Psoas muscle (tissue), 8 donors: ENCODE measurements around the gene LRRC8B. TPM values are rescaled to one million over a fixed set of nuclear protein-coding genes. Genes with fewer than 3 reads are reported as not detected.

Experiments
- ATAC-seq, 4 donors: fragments of 200-7000 bp; cut with Tn5 transposase; one replicate each; pipeline ENCODE4 v1.9.1; 2020; ENCODE audit warnings: moderate library complexity in 3 of 4, mild to moderate bottlenecking in 2 of 4
- DNase-seq, 2 donors: peaks; one replicate each; pipeline ENCODE4 v3.0.0-alpha.2; 2020
- H3K27ac ChIP-seq: fragments of 200-600 bp; one replicate; pipeline ENCODE4 v1.8.0; 2022
- H3K27me3 ChIP-seq, 3 donors: fragments of 200-600 bp in 1 of 3; one replicate each; pipeline versions ENCODE4 v1.6.1 to v1.8.0; 2013 to 2022; ENCODE audit warnings: low read length in 2 of 3, mild to moderate bottlenecking in 2 of 3, moderate library complexity in 1 of 3; ENCODE audit not compliant: insufficient read depth in 3 of 3
- H3K36me3 ChIP-seq, 2 donors: fragments of 200-600 bp in 1 of 2; one replicate each; pipeline versions ENCODE4 v1.6.1 to v1.8.0; 2013 to 2022; ENCODE audit warnings: low read depth in 1 of 2, mild to moderate bottlenecking in 1 of 2, moderate library complexity in 1 of 2; ENCODE audit not compliant: insufficient read depth in 1 of 2
- H3K4me1 ChIP-seq: fragments of 200-600 bp; one replicate; pipeline ENCODE4 v1.8.0; 2022
- H3K4me3 ChIP-seq: fragments of 200-600 bp; one replicate; pipeline ENCODE4 v1.8.0; 2022; ENCODE audit warnings: mild to moderate bottlenecking
- H3K9me3 ChIP-seq: fragments of 200-600 bp; one replicate; pipeline ENCODE4 v1.8.0; 2022
- WGBS, 3 donors: extraction: QIAGEN DNeasy Blood & Tissue Kit; methylation state at CpG; one replicate each; pipeline versions ENCODE4 v1.1.6 to v1.1.7; 2013; 5-methylcytosine and 5-hydroxymethylcytosine counted together
- intact Hi-C, 2 donors: fragments of 100-400 bp; cut with DNase I; formaldehyde crosslinking; loops; one replicate each; pipeline versions ENCODE4 v1.11.0 to v1.14.2; 2022
- polyA plus RNA-seq, 3 donors: library from polyadenylated mRNA; stranded (reverse); fragments of 200-250 nt; gene quantifications; one replicate each; pipeline ENCODE4 v1.2.3, GENCODE V29; 2013
- total RNA-seq, 4 donors: library from RNA; stranded (reverse); fragmentation: NEBNext Ultra II Directional in 2 of 4; extraction: Animal tissue kit (Norgen Biotek cat#: 25700) in 2 of 4; gene quantifications; one replicate each; pipeline versions ENCODE4 v1.2.1 to v1.2.4, GENCODE V29; 2021 to 2023
- TF ChIP-seq, protein P1 (sequence below): fragments of 200-600 bp; IDR thresholded peaks from one replicate; pipeline ENCODE4 v1.8.0; 2022; ENCODE audit warnings: antibody characterized with exemption
- donor health status: healthy with polysubstance abuse.
- donor health status: DM: no; HTN: no; CAD: no; lungs with moderate emphysema.
- donor health status: Bipolar disorder and iron deficiency.
- donor health status: healthy.
- donor health status: DM: yes; HTN: yes; CAD: no.
- donor health status: DM: no; HTN: no; CAD: no.
- donor health status: DM: no; HTN: no; CAD: no.
- donor health status: DM: yes; HTN: yes; CAD: no.

Gene LRRC8B
- total and polyA plus RNA-seq, 7 donors, result 2.7 to 21.6 (median 10.3) TPM

GRCh38 chr1:89578946-89579684, 54.5 kb downstream of the LRRC8B start:
- TF ChIP-seq, protein P1, sequence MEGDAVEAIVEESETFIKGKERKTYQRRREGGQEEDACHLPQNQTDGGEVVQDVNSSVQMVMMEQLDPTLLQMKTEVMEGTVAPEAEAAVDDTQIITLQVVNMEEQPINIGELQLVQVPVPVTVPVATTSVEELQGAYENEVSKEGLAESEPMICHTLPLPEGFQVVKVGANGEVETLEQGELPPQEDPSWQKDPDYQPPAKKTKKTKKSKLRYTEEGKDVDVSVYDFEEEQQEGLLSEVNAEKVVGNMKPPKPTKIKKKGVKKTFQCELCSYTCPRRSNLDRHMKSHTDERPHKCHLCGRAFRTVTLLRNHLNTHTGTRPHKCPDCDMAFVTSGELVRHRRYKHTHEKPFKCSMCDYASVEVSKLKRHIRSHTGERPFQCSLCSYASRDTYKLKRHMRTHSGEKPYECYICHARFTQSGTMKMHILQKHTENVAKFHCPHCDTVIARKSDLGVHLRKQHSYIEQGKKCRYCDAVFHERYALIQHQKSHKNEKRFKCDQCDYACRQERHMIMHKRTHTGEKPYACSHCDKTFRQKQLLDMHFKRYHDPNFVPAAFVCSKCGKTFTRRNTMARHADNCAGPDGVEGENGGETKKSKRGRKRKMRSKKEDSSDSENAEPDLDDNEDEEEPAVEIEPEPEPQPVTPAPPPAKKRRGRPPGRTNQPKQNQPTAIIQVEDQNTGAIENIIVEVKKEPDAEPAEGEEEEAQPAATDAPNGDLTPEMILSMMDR, result no peak
- no peaks in the 10 kb centered on the region for H3K27me3 ChIP-seq
- peaks cover 3 to 64% of the 10 kb centered on the region in 2 donors for H3K36me3 ChIP-seq
- H3K27ac ChIP-seq, result no peak overlapping the region
- intact Hi-C loops, result loop anchor here in 1 of 2 donors (10.0 kb wide), 1 partner anchor 54 kb away; the partner anchor contains the start of gene LRRC8B
- no peak for ATAC-seq
- H3K9me3 ChIP-seq, result no peaks in the 10 kb centered on the region
- H3K4me3 ChIP-seq, result no peak overlapping the region
- no peaks in the 10 kb centered on the region for H3K4me1 ChIP-seq
- 88 to 95% (median 92%) methylated on average over 2 of the region's 2 CpGs for WGBS, 3 donors
- DNase-seq, result no peak

DNA sequence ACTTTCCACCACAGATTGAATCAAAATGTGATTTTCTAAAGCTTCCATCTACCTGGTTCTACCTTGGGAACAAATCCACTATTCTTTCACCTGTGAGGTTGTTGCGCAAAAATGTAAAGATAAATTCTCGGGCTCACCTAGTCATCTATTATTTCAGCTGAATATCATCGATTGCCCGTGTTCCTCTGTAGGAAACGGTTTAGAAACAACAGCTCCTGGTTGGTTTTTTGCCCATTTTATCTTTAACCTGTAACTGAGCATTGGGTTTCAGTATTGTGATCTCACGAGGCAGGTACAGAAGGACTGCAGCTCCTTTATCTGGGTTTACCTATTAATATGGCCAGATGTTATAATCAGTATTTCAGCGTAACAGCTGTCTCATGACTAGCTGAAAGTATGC, 55.4 kb downstream of the LRRC8B start:
- ATAC-seq (no peak), DNase-seq (no peak)
- H3K27me3 ChIP-seq, result no peaks in the 10 kb centered on the region
- no peak overlapping the region for H3K27ac ChIP-seq
- H3K4me1 ChIP-seq, result no peaks in the 10 kb centered on the region
- intact Hi-C loops, result no loop called here
- no peaks in the 10 kb centered on the region for H3K9me3 ChIP-seq
- TF ChIP-seq, protein P1, result no peak
- H3K36me3 ChIP-seq, result peaks cover 2 to 67% of the 10 kb centered on the region in 2 donors
- WGBS, 3 donors, result 95 to 97% (median 97%) methylated on average over 7 of the region's 7 CpGs
- H3K4me3 ChIP-seq, result no peak overlapping the region

- DNase-seq, result no peak
- Histone ChIP-seq H3K4me3 (no peak overlapping the region), H3K27me3 (no peaks in the 10 kb centered on the region), H3K27ac (no peak overlapping the region), H3K9me3 (no peaks in the 10 kb centered on the region), H3K4me1 (no peaks in the 10 kb centered on the region), H3K36me3 (peaks cover 0 to 78% of the 10 kb centered on the region in 2 donors)
- ATAC-seq, result peak in 2 of 4 donors; percentile 43 to 47
- TF ChIP-seq, protein P1, result no peak
- WGBS, 3 donors, result 93 to 100% (median 100%) methylated on average over 1 of the region's 1 CpG
- intact Hi-C loops, result no loop called here
These were observed 57.2 kb downstream of the LRRC8B start for GRCh38 chr1:89581859-89582258.

GRCh38 chr1:89582571-89582970, 57.9 kb downstream of the LRRC8B start:
- H3K36me3 ChIP-seq, result peaks cover 0 to 78% of the 10 kb centered on the region in 2 donors
- intact Hi-C loops, result no loop called here
- whole genome bisulfite sequencing, 3 donors, result 94 to 97% (median 95%) methylated on average over 9 of the region's 9 CpGs
- TF ChIP-seq, protein P1, result no peak
- no peak overlapping the region for H3K27ac ChIP-seq
- no peak overlapping the region for H3K4me3 ChIP-seq
- DNase-seq (no peak), ATAC-seq (peak in 1 of 4 donors; percentile 15)
- H3K4me1 ChIP-seq, result no peaks in the 10 kb centered on the region
- no peaks in the 10 kb centered on the region for H3K9me3 ChIP-seq
- no peaks in the 10 kb centered on the region for H3K27me3 ChIP-seq
